Kidney tubule cell (primary cell): Measurements from ENCODE around the gene TRIM59.

ENCODE experiments used
- DNase-seq: peaks from one replicate; pipeline ENCODE4 v3.0.0-alpha.2; 2018; ENCODE audit warnings: low spot score

The TRIM59 gene

GRCh38 chr3:160449636-160450598 lies at the start of gene TRIM59:
Gene TRIM59, minus strand, starts transcription at chr3:160449786. Its CDS starts 10,603 bp downstream, at chr3:160439183.
- peak; percentile 99 for DNase-seq

DNA sequence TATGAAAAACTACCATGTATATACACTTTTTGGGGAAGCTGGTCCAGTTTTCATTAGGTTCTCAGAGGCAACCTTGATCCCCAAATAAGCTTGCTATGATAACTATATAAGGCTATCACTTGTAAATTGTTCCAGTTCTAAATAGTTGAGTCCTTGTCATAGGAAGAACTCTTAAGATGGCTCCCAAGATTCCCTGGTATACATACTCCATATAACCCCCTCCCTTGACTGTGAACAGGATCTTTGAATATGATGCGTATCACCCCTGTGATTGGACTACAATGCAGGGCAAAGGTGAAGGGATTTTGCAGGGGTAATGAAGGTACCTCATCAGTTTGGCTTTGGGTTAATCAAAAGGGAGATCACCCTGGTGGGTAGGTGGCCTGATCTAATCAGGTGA lies 48.6 kb upstream of the TRIM59 start:
- DNase-seq, result no peak

DNA sequence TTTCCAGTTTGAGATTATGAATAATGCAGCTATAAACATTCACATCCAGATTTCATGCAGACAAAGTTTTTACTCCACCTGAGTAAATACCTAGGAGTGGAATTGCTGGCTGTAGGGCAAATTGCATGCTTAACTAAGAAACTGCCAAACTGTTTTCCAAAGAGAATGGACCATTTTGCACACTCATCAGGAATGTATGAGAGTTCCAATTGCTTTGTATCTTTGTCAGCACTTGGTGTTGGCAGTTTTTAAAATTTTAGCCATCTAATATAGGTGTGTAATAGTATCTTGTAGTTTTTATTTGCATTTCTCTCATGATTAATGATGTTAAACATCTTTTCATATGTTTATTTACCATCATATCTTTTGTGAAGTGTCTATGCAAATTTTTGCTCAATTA lies 40.6 kb upstream of the TRIM59 start:
- DNase-seq, result no peak

DNA sequence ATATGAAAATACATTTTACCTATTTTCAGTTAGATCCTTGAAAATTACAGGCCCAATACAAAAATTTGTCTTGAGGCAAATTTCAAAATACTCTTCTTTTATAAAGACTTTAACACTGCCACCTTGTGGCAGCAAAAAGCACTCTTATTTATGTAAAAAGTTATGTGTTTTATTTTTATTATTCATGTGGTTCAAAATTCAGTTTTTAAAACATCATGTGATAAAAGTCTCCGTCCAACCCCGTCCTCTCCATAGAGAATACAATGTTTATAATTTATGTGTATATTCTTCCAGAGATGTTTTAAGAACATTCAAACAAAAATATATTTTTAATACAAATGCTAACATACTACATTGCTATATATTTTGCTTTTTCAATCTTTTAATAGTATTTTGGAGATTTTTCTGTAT lies 36.9 kb upstream of the TRIM59 start:
- peak; percentile 60 for DNase-seq

GRCh38 chr3:160482796-160483195 lies 33.2 kb upstream of the TRIM59 start:
- no peak for DNase-seq

- no peak for DNase-seq
Measured at GRCh38 chr3:160481856-160482255, 32.3 kb upstream of the TRIM59 start.

DNA sequence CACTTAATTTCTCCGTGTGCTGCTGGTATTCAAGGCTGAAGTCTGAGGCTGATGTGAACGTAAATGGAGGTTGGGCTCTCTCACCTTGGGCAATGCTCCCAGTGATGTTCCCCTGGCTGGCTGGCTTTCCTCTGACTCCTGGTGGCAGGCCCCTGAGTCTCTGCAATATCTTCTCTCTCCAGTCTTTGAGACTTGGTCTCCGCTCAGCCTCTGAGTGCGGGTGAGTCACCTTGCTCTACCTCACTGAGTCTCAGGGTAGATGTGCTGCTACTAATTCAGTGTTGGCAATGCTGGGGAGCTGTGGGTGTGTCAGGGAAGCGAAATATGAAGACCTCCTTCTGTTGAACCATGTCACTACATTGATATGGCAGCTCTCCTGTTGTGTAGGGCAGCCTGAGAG lies 31.3 kb upstream of the TRIM59 start:
- DNase-seq, result peak; percentile 70

GRCh38 chr3:160479376-160479775 lies 29.8 kb upstream of the TRIM59 start:
- DNase-seq, result no peak

DNA sequence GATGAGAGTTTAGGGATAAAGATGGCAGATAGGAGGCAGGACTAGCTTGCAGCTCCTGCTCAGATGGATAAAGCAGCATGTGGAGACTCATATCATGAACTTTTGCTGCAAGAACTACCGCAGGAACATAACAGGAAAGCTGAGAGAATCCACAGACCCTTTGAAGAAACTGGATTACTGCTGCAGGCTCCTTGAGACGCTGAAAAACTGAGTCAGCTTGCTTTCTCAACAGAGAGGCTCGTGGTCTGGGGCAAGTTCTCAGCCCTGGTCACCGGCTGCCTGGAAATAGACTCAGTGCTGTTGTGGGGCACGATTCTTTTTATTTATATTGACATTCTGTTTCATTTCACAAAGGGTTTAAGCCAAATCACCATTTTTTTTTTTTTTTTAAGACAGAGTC lies 28.8 kb upstream of the TRIM59 start:
- DNase-seq, result no peak

DNA sequence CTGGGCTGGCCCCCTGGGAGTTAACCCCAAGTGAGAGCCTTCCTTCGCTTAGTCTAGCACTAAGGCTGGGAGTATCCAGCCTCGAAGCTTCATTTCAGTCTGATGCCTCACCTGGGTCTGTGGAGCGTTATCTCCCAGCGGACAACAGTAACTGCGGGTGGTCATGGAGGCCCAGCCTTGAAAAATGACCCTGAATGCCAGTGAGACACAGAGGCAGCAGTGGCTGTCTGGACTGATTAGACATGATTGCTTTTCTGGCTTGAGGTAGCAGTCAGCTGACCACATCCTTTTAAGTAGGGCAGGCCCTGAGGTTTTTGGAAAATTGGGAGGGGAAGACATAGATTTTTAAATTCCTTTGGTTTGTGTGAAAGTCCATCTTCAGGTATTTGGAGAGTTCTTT lies 28.2 kb upstream of the TRIM59 start:
- no peak for DNase-seq

DNA sequence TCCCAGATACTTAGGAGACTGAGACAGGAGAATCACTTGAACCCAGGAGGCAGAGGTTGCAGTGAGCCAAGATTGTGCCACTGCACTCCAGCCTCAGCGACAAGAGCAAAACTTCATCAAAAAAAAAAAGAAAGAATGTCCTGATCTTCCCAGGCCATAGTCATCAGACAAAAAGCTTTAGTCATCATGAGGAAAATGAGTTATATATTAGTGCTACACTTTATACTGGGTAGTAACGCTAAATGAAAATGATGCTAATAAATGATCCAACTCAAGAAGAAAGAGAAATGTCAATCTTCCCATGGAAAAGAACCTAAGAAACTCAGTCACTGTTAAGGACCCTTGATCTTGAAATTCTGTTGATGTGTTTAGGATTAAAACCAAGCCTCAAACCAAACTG lies 26.3 kb upstream of the TRIM59 start:
- DNase-seq, result peak; percentile 28

- DNase-seq, result no peak
Measured at GRCh38 chr3:160475153-160475552, 25.6 kb upstream of the TRIM59 start.

- DNase-seq, result peak; percentile 48
Measured at GRCh38 chr3:160474416-160474838, 24.8 kb upstream of the TRIM59 start.

DNA sequence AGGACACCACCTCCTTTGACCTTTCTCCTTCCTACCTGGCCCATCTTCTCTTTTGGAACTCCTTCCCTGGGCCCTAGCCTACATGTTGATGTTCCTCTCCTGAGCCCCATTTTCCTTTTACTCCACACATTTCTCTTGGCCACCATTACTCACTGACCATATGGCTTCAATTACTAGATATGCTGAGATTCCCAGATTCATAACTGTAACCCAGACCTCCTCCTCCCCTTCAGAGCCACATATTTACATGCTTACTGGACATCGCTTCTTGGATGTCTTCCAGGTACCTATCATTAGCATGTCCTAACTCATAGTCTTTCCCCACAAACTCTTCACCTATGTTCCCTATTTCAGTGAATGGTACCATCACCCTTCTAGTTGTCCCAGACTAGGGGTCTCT lies 24.4 kb upstream of the TRIM59 start:
- peak; percentile 80 for DNase-seq

DNA sequence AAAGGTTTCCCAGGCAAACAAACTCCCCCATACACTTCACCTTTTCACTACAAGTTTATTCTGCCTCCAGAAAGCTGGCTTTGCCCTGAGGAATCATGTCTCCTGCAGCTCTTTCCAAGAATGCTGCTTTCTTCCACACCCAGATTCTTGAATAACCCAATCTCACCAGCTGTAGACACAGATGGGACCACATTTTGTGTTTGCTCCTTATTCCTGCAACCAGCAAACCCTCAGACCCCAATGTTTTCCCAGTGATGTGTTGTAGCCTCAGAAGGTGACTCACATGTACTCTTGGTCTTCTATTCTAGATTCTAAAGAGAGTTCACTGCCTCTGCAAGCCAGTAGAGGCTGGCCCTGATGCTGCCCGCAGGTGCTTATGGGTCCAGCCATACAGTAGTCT lies 23.6 kb upstream of the TRIM59 start:
- DNase-seq, result peak; percentile 54

- DNase-seq, result peak; percentile 90
Measured at GRCh38 chr3:160472344-160472743, 22.8 kb upstream of the TRIM59 start.

- no peak for DNase-seq
Measured at GRCh38 chr3:160471892-160472291, 22.3 kb upstream of the TRIM59 start.

GRCh38 chr3:160470181-160470580 lies 20.6 kb upstream of the TRIM59 start:
- DNase-seq, result no peak

GRCh38 chr3:160464971-160465370 lies 15.4 kb upstream of the TRIM59 start:
- DNase-seq, result no peak

DNA sequence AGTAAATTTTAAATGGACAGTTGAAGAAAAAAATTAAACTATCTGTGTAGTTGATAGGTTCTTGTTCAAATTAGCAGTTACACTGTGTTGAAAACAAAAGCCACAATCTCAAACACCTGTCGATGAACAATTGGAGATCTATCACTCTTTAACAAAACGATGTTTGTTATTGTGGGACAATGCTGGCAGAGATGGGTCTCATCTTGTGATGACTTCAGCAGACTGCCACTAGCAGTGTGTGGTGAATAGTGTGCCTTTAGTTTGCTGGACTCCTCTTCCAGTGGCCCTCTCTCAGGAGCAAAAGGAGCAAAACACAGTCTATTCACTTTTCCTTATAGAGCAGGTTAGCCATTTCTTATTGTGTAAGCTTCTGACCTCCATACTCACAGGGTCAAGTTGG lies 14.7 kb upstream of the TRIM59 start:
- no peak for DNase-seq

GRCh38 chr3:160460033-160460432 lies 10.4 kb upstream of the TRIM59 start:
- DNase-seq, result no peak

DNA sequence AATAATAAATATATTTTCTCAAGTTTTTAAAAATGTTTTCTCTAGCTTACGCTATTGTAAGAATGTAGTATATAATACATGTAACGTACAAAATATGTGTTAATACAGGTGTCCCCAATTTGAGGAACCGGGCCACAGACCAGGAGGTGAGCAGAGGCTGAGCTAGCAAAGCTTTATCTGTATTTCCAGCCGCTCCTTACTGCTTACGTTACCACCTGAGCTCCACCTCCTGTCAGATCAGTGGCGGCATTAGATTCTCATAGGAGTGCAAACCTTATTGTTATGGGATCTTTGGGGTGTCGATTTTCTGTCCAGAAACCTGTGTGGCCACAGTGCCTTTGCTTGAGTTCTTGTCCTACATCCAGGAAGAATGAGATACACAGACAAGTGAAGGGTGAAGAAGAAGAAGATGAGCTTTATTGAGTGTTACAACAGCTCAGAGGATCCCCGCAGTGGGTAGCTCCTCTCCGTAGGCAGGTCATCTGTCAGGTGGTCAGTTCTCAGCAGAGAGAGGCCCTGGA lies 9.9 kb upstream of the TRIM59 start:
- DNase-seq, result no peak

DNA sequence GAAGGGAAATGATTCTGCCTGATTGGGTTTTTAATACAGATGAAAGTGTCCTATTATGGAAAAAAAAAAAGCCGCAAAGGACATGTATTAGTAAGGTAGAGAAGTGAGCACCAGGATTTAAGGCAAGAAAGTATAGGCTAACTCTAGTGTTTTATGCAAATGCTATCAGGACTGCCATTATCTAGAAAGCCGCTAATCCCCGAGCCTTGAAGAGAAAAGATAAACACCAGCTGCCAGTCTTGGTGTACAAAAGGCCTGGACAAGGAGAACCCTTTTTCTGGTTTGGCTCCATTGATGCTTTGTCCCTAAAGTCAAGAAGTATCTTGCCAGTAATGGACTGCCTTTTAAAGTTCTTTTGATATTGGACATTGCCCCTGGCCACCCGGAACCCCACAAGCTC lies 8.6 kb upstream of the TRIM59 start:
- no peak for DNase-seq

DNA sequence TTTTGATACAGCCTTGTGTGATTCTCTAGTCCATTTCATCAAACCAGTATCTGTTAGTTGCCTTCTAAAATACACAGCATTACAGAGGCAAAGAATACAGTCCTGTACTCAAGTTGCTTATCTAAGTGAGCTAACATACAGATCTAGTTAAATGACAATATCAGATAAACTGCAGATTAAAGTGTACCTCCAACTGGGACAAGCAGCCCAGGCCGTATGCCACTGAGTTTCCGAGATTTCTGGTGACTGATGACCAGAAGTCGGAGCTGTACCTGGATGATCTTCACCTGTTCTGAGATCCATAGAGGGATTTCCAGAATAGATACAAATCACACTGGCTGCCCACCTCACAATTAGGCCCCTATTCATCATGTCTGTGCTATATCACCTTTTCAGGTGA lies 6.3 kb upstream of the TRIM59 start:
- DNase-seq, result no peak
